WTC11 (cell line): ENCODE measurements around the gene CFAP20.

Experiments used
- ATF6 ChIP-seq: sonication (generic); formaldehyde crosslinking; IDR thresholded peaks from 2 replicates; pipeline ENCODE4 v1.8.1; 2023; ENCODE audit warnings: mild to moderate bottlenecking, missing genetic modification reagents
- TF ChIP-seq, protein P1 (sequence below): fragments of 200-600 bp; IDR thresholded peaks from 2 replicates; pipeline ENCODE4 v1.8.0; 2022; ENCODE audit warnings: antibody characterized with exemption

DNA sequence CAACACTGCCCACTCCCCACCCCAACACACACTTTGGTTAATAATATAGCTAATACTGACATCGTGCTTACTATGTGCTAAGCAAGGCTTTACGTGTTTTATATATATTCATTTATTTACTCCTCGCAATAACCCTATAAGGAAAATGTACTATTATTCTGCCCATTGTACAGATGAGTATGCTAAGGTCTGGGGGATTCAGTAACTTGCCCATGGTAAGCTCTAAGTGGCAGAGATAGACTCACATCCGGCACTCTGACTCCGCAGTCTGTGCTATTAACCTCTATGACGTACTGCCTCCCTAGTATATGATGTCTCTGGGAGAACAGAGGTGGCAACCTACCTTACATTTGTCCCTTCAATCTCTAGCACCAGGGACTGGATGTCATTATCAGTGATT lies 12.7 kb downstream of the CFAP20 start:
- TF ChIP-seq, protein P1, sequence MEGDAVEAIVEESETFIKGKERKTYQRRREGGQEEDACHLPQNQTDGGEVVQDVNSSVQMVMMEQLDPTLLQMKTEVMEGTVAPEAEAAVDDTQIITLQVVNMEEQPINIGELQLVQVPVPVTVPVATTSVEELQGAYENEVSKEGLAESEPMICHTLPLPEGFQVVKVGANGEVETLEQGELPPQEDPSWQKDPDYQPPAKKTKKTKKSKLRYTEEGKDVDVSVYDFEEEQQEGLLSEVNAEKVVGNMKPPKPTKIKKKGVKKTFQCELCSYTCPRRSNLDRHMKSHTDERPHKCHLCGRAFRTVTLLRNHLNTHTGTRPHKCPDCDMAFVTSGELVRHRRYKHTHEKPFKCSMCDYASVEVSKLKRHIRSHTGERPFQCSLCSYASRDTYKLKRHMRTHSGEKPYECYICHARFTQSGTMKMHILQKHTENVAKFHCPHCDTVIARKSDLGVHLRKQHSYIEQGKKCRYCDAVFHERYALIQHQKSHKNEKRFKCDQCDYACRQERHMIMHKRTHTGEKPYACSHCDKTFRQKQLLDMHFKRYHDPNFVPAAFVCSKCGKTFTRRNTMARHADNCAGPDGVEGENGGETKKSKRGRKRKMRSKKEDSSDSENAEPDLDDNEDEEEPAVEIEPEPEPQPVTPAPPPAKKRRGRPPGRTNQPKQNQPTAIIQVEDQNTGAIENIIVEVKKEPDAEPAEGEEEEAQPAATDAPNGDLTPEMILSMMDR, result no peak
- no peak for TF ChIP-seq ATF6 (CRISPR knock-in tag)
